ENCODE data around the gene CLDN16.

CLDN16 gene

GRCh38 chr3:190433626-190434025 lies 45.7 kb downstream of the CLDN16 start:
- DNase-seq (ENCODE audit: insufficient read length, low spot score) (no peak), FAIRE-seq (no peak)

GRCh38 chr3:190435618-190436017 lies 47.7 kb downstream of the CLDN16 start:
- no peak for FAIRE-seq
- DNase-seq (ENCODE audit: insufficient read length, low spot score) = no peak

- DNase-seq (ENCODE audit: insufficient read length, low spot score) (no peak), FAIRE-seq (no peak)
Measured at GRCh38 chr3:190436331-190436730, 48.4 kb downstream of the CLDN16 start.

- DNase-seq (ENCODE audit: insufficient read length, low spot score) = no peak
- FAIRE-seq = no peak
Measured at GRCh38 chr3:190442240-190442639, 54.3 kb downstream of the CLDN16 start.

GRCh38 chr3:190443257-190443656 lies 55.3 kb downstream of the CLDN16 start:
- DNase-seq (ENCODE audit: insufficient read length, low spot score) = no peak
- FAIRE-seq = no peak

DNA sequence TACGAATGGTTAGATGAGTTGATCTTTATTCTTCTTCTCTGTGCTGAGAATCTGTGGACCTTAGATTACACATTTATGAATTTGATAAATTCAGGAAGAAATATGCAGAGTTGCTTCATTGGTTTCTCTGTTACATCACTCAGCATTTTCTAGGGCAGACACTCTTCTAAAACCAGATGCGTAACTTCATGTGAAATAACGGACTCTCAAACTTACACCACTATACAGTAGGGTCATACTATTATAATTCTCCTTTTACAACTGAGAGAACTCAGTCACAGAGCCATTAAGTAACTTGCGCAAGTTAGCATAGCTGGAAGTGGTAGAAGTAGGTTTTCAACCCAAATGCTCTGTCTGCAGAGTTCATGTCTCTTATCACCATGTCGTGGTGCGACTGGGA lies 56.0 kb downstream of the CLDN16 start:
- no peak for DNase-seq (ENCODE audit: insufficient read length, low spot score)

DNA sequence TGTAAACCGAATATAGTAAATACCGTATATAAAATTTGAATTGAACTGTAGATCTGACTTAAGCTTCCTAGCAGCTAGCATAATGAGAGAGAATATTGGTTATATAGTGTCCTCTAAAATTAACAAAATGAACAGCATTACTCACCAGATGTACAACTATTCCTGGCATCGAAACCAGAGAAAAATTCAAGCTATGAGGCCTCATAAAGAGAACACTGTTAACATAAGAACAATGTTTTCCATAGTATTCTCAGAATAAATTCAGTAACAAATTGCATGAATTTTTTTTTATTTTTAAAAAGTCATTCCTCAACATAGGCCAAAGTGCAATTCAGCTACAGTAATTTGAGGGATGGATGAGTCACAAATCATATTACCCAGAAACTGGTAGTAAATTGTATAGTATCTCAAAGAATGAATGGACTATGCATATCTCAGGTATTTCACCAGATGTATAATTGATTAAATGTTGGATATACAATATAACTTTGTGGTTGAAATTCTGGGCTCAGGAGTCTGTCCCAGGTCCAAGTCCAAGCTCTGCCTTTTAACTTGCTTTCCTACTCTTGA lies 56.7 kb downstream of the CLDN16 start:
- DNase-seq (ENCODE audit: insufficient read length, low spot score) (no peak), FAIRE-seq (no peak)

More for the DNA sequence above, 56.0 kb downstream of the CLDN16 start:
- FAIRE-seq = no peak

- DNase-seq (ENCODE audit: insufficient read length, low spot score) = no peak
- no peak for FAIRE-seq
Measured at GRCh38 chr3:190446573-190447279, 58.8 kb downstream of the CLDN16 start.

GRCh38 chr3:190448256-190448655 lies 60.3 kb downstream of the CLDN16 start:
- no peak for DNase-seq (ENCODE audit: insufficient read length, low spot score)
- no peak for FAIRE-seq

DNA sequence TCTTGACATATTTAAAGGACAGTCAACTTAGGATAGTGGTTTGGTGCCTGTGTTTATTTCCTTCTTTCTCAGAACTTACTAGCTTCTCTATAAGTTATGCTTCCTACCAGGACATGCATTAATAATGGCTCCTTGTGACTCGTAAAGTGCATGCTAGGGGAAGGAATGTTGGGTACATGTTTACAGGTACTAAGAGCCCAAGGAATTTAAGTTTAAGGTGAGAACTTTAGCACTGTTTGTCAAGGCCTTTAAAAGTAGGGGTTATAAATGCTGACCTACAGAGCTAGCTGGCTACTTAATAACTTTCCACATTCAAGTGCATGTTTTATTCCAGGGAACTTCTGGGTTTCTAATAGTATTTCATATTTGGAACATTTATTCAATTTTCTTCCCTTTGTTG lies 61.8 kb downstream of the CLDN16 start, which contains the start of gene TMEM207:
Gene TMEM207, minus strand, starts transcription at position 101 of the 400 bp plus-strand sequence. Its CDS starts 92 bp downstream, at position 9.
- DNase-seq (ENCODE audit: insufficient read length, low spot score) (no peak), FAIRE-seq (no peak)

DNA sequence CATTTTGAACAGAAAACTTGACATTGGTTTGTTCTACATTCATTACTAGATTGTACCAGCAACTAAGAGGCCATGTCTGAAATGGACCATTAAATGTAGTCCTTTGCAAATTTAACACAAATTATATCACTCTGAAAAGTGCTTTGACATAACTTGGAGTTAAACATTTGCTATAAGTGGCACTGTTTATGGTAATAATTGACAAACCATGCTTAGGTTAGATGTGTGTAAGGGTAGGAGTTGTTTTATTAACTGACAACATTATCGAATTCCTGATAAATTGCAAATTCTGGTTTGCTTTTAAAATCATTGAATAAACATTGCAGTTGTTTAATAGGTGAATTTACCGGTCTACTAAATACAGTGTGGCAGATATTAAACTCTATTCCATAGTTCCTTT lies 67.9 kb downstream of the CLDN16 start:
- DNase-seq (ENCODE audit: insufficient read length, low spot score) = no peak
- FAIRE-seq = no peak

DNA sequence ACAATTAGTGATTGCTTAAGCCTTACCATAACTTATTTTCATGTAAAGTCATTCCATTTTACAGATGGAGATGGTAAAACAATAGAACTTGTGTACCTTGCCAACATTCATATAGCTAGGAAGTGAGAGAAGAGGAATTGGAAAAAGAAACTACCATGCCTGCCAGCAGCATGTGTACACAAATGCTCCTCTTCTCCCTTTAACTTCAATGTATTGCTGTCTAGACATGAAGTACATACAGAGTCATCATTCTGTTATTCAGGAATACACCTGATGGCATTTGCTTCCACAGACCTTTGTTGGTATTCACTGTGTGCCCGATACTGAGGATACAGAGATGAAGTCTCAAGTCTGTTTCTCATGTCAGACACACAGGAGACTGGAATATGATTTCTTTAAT lies 68.8 kb downstream of the CLDN16 start:
- DNase-seq (ENCODE audit: insufficient read length, low spot score) = no peak
- FAIRE-seq = no peak

DNA sequence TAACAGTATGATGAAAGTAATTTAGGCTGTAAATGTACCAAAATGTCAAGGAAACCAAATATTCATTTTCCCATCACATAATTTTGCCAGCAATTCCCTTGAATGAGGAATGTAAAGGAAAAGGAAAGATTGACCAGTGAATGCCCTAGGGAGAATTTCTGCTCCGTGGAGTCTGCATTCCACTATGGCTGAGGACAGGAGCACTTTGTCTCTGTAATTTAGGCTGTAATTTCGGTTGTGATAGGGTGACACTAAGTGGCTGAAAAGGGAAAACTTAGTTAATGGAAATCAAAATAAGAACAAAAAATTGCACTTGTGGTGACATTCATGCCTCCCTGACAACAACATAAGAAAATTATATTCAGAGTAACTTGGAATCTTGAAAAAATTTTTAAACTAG lies 70.1 kb downstream of the CLDN16 start:
- DNase-seq (ENCODE audit: insufficient read length, low spot score) (no peak), FAIRE-seq (no peak)

Data from GM19239 (cell line).